DMS153 treated with DMSO at 0.1 percent for 48 hours (cell line): Measurements from ENCODE around the gene KRTAP3-1.
"Not testable (repeated sequence)": the region's sequence is repeated elsewhere in the genome, so short reads cannot be mapped to it uniquely, and the experiment has no call there.

Experiments used
- DNase-seq: peaks from one replicate; lab custom pipeline; 2025; ENCODE audit not compliant: unreplicated experiment; lab: John Stamatoyannopoulos, UW

KRTAP3-1 gene

GRCh38 chr17:41008811-41009210, at the start of gene KRTAP3-1:
Gene KRTAP3-1, minus strand, starts transcription at chr17:41009128. Its CDS starts 54 bp downstream, at chr17:41009074.
- DNase-seq: no peak

- no peak for DNase-seq
These were observed 48.6 kb upstream of the KRTAP3-1 start for GRCh38 chr17:41057547-41057946.

- DNase-seq: not testable (repeated sequence)
These were observed 46.2 kb upstream of the KRTAP3-1 start, which contains the start of gene KRTAP2-2 for GRCh38 chr17:41055130-41055529. Gene KRTAP2-2, minus strand, starts transcription at chr17:41055230. Its CDS starts 19 bp downstream, at chr17:41055211.

GRCh38 chr17:41054556-41054955, 45.6 kb upstream of the KRTAP3-1 start:
- not testable (repeated sequence) for DNase-seq

GRCh38 chr17:41054025-41054424, 45.1 kb upstream of the KRTAP3-1 start:
- no peak for DNase-seq

GRCh38 chr17:41052566-41052965, 43.6 kb upstream of the KRTAP3-1 start:
- no peak for DNase-seq

GRCh38 chr17:41049110-41049509, 40.2 kb upstream of the KRTAP3-1 start:
- no peak for DNase-seq

GRCh38 chr17:41048441-41048840, 39.5 kb upstream of the KRTAP3-1 start:
- no peak for DNase-seq

- not testable (repeated sequence) for DNase-seq
These were observed 38.0 kb upstream of the KRTAP3-1 start, which contains the start of gene KRTAP2-1 for GRCh38 chr17:41046735-41047465. Gene KRTAP2-1, minus strand, starts transcription at chr17:41047316. Its CDS starts 49 bp downstream, at chr17:41047267.

GRCh38 chr17:41042953-41043352, 34.0 kb upstream of the KRTAP3-1 start:
- no peak for DNase-seq

- DNase-seq: not testable (repeated sequence)
These were observed 32.0 kb upstream of the KRTAP3-1 start, which contains the start of gene KRTAP1-1 for GRCh38 chr17:41040783-41041571. Gene KRTAP1-1, minus strand, starts transcription at chr17:41041450. Its CDS starts 53 bp downstream, at chr17:41041397.

- no peak for DNase-seq
These were observed 29.0 kb upstream of the KRTAP3-1 start for GRCh38 chr17:41037853-41038350.

GRCh38 chr17:41034346-41034935, 25.5 kb upstream of the KRTAP3-1 start, which contains the start of gene KRTAP1-3:
Gene KRTAP1-3, minus strand, starts transcription at chr17:41034874. Its CDS starts 53 bp downstream, at chr17:41034821.
- not testable (repeated sequence) for DNase-seq

- no peak for DNase-seq
These were observed 20.8 kb upstream of the KRTAP3-1 start, which contains the start of gene KRTAP1-4 for GRCh38 chr17:41029633-41030245. Gene KRTAP1-4, minus strand, starts transcription at chr17:41030195. Its CDS starts 117 bp downstream, at chr17:41030078.

- DNase-seq: no peak
These were observed 18.0 kb upstream of the KRTAP3-1 start, which contains the start of gene KRTAP1-5 for GRCh38 chr17:41026715-41027471. Gene KRTAP1-5, minus strand, starts transcription at chr17:41027208. Its CDS starts 53 bp downstream, at chr17:41027155.

GRCh38 chr17:41024697-41025096, 15.8 kb upstream of the KRTAP3-1 start:
- no peak for DNase-seq

GRCh38 chr17:41020336-41020735, 11.4 kb upstream of the KRTAP3-1 start:
- no peak for DNase-seq

- DNase-seq: no peak
These were observed 10.5 kb upstream of the KRTAP3-1 start for GRCh38 chr17:41019415-41019814.

- no peak for DNase-seq
These were observed 9.6 kb upstream of the KRTAP3-1 start for GRCh38 chr17:41018541-41018940.
